Vagina (tissue), 2 donors: ENCODE data around the gene ZNF548. TPM values are rescaled to one million over a fixed set of nuclear protein-coding genes. Genes with fewer than 3 reads are reported as not detected.

Experiments
- DNase-seq, 2 donors: peaks; one replicate each; pipeline ENCODE4 v3.0.0-alpha.2; 2017; ENCODE audit errors: extremely low spot score in 2 of 2
- H3K27ac ChIP-seq: fragments of 200-600 bp; sonication (generic); one replicate; pipeline ENCODE4 v1.5.1; 2019
- H3K27me3 ChIP-seq: fragments of 200-600 bp; sonication (generic); one replicate; pipeline ENCODE4 v1.5.1; 2019
- H3K36me3 ChIP-seq, 2 donors: fragments of 200-600 bp; sonication (generic); one replicate each; pipeline ENCODE4 v1.5.1; 2017 to 2019
- H3K4me1 ChIP-seq: fragments of 200-600 bp; sonication (generic); one replicate; pipeline ENCODE4 v1.5.1; 2019
- H3K4me3 ChIP-seq, 2 donors: fragments of 200-600 bp; sonication (generic); 1 replicate in 1 of 2; 2 replicates in 1 of 2; pipeline ENCODE4 v1.5.1; 2016 to 2019
- H3K9me3 ChIP-seq: fragments of 200-600 bp; sonication (generic); one replicate; pipeline ENCODE4 v1.5.1; 2019
- CTCF ChIP-seq, 3 experiments: fragments of 450-650 bp in 2 of 3; fragments of 200-600 bp in 1 of 3; sonication (generic) in 1 of 3; IDR thresholded peaks; one replicate each; pipeline ENCODE4 v1.5.1; 2017 to 2019; ENCODE audit warnings: antibody characterized with exemption in 3 of 3, mild to moderate bottlenecking in 2 of 3, moderate library complexity in 2 of 3
- POLR2A ChIP-seq, 2 donors: fragments of 450-650 bp; IDR thresholded peaks; one replicate each; pipeline ENCODE4 v1.6.1; 2017; ENCODE audit warnings: antibody characterized with exemption in 2 of 2, mild to moderate bottlenecking in 2 of 2, moderate library complexity in 2 of 2
- POLR2AphosphoS5 ChIP-seq, 2 donors: sonication (generic); formaldehyde crosslinking; IDR thresholded peaks; one replicate each; pipeline ENCODE4 v1.9.0; 2017; ENCODE audit warnings: antibody characterized with exemption in 2 of 2, mild to moderate bottlenecking in 2 of 2, low read depth in 1 of 2; ENCODE audit not compliant: insufficient read depth in 1 of 2
- intact Hi-C: fragments of 100-400 bp; cut with DNase I; formaldehyde crosslinking; loops from one replicate; pipeline ENCODE4 v1.15.1; 2023
- total RNA-seq: library from RNA; depleted of rRNA; stranded (reverse); fragments of >200 nt; gene quantifications from one replicate; pipeline ENCODE4 v1.2.3, GENCODE V29; 2016

The ZNF548 gene
- total RNA-seq, 1 donor from 2014 or later: 17.2 TPM

- no peak for DNase-seq
- Histone ChIP-seq H3K9me3 (peaks cover 17% of the 10 kb centered on the region), H3K36me3 (peaks cover 0 to 18% of the 10 kb centered on the region in 2 donors), H3K4me3 (peak overlapping the region; percentile 85 to 94), H3K27me3 (no peaks in the 10 kb centered on the region), H3K27ac (peak overlapping the region; percentile 83), H3K4me1 (peaks cover 21% of the 10 kb centered on the region)
- TF ChIP-seq POLR2A (IDR thresholded peaks at IDR 0.05): no peak
- no peak for TF ChIP-seq CTCF (IDR thresholded peaks at IDR 0.05)
- no peak for TF ChIP-seq POLR2AphosphoS5 (IDR thresholded peaks at IDR 0.05; ENCODE audit: insufficient read depth in 1 of 2, low read depth in 1 of 2)
- intact Hi-C loops: no loop called here
Measured at GRCh38 chr19:57389194-57389729, 392 bp upstream of the ZNF548 start.

- no peak for TF ChIP-seq CTCF (IDR thresholded peaks at IDR 0.05)
- TF ChIP-seq POLR2A (IDR thresholded peaks at IDR 0.05): no peak
- TF ChIP-seq POLR2AphosphoS5 (IDR thresholded peaks at IDR 0.05; ENCODE audit: insufficient read depth in 1 of 2, low read depth in 1 of 2): no peak
- H3K4me3 ChIP-seq: no peak overlapping the region
- H3K27ac ChIP-seq: no peak overlapping the region
- no peaks in the 10 kb centered on the region for H3K27me3 ChIP-seq
- intact Hi-C loops: no loop called here
- peaks cover 39% of the 10 kb centered on the region for H3K9me3 ChIP-seq
- DNase-seq: no peak
- H3K4me1 ChIP-seq: peaks cover 7% of the 10 kb centered on the region
- H3K36me3 ChIP-seq: peaks cover 6 to 79% of the 10 kb centered on the region in 2 donors
Measured at GRCh38 chr19:57395710-57396109, 6.1 kb downstream of the ZNF548 start.

- Histone ChIP-seq H3K9me3 (peaks cover 26% of the 10 kb centered on the region), H3K27me3 (no peaks in the 10 kb centered on the region), H3K27ac (no peak overlapping the region), H3K36me3 (peaks cover 6 to 80% of the 10 kb centered on the region in 2 donors), H3K4me3 (no peak overlapping the region), H3K4me1 (no peaks in the 10 kb centered on the region)
- TF ChIP-seq POLR2AphosphoS5 (IDR thresholded peaks at IDR 0.05; ENCODE audit: insufficient read depth in 1 of 2, low read depth in 1 of 2): no peak
- no peak for TF ChIP-seq POLR2A (IDR thresholded peaks at IDR 0.05)
- TF ChIP-seq CTCF (IDR thresholded peaks at IDR 0.05): no peak
- intact Hi-C loops: no loop called here
- no peak for DNase-seq
Measured at GRCh38 chr19:57398868-57399267, 9.2 kb downstream of the ZNF548 start.

- H3K27ac ChIP-seq: no peak overlapping the region
- peaks cover 0 to 31% of the 10 kb centered on the region in 2 donors for H3K36me3 ChIP-seq
- H3K4me3 ChIP-seq: no peak overlapping the region
- no peak for TF ChIP-seq POLR2A (IDR thresholded peaks at IDR 0.05)
- no peak for TF ChIP-seq CTCF (IDR thresholded peaks at IDR 0.05)
- TF ChIP-seq POLR2AphosphoS5 (IDR thresholded peaks at IDR 0.05; ENCODE audit: insufficient read depth in 1 of 2, low read depth in 1 of 2): no peak
- peaks cover 11% of the 10 kb centered on the region for H3K9me3 ChIP-seq
- no peaks in the 10 kb centered on the region for H3K27me3 ChIP-seq
- DNase-seq: no peak
- no peaks in the 10 kb centered on the region for H3K4me1 ChIP-seq
- intact Hi-C loops: no loop called here
Measured at GRCh38 chr19:57403737-57404563, 14.3 kb downstream of the ZNF548 start.
